Vagina (tissue), 2 donors: Measurements from ENCODE around the gene KLF6. TPM values are rescaled to one million over a fixed set of nuclear protein-coding genes. Genes with fewer than 3 reads are reported as not detected.

Source experiments
- DNase-seq, 2 donors: peaks; one replicate each; pipeline ENCODE4 v3.0.0-alpha.2; 2017; ENCODE audit errors: extremely low spot score in 2 of 2
- H3K27ac ChIP-seq: fragments of 200-600 bp; sonication (generic); one replicate; pipeline ENCODE4 v1.5.1; 2019
- H3K27me3 ChIP-seq: fragments of 200-600 bp; sonication (generic); one replicate; pipeline ENCODE4 v1.5.1; 2019
- H3K36me3 ChIP-seq, 2 donors: fragments of 200-600 bp; sonication (generic); one replicate each; pipeline ENCODE4 v1.5.1; 2017 to 2019
- H3K4me1 ChIP-seq: fragments of 200-600 bp; sonication (generic); one replicate; pipeline ENCODE4 v1.5.1; 2019
- H3K4me3 ChIP-seq, 2 donors: fragments of 200-600 bp; sonication (generic); 1 replicate in 1 of 2; 2 replicates in 1 of 2; pipeline ENCODE4 v1.5.1; 2016 to 2019
- H3K9me3 ChIP-seq: fragments of 200-600 bp; sonication (generic); one replicate; pipeline ENCODE4 v1.5.1; 2019
- CTCF ChIP-seq, 3 experiments: fragments of 450-650 bp in 2 of 3; fragments of 200-600 bp in 1 of 3; sonication (generic) in 1 of 3; IDR thresholded peaks; one replicate each; pipeline ENCODE4 v1.5.1; 2017 to 2019; ENCODE audit warnings: antibody characterized with exemption in 3 of 3, mild to moderate bottlenecking in 2 of 3, moderate library complexity in 2 of 3
- POLR2A ChIP-seq, 2 donors: fragments of 450-650 bp; IDR thresholded peaks; one replicate each; pipeline ENCODE4 v1.6.1; 2017; ENCODE audit warnings: antibody characterized with exemption in 2 of 2, mild to moderate bottlenecking in 2 of 2, moderate library complexity in 2 of 2
- POLR2AphosphoS5 ChIP-seq, 2 donors: sonication (generic); formaldehyde crosslinking; IDR thresholded peaks; one replicate each; pipeline ENCODE4 v1.9.0; 2017; ENCODE audit warnings: antibody characterized with exemption in 2 of 2, mild to moderate bottlenecking in 2 of 2, low read depth in 1 of 2; ENCODE audit not compliant: insufficient read depth in 1 of 2
- intact Hi-C: fragments of 100-400 bp; cut with DNase I; formaldehyde crosslinking; loops from one replicate; pipeline ENCODE4 v1.15.1; 2023
- total RNA-seq: library from RNA; depleted of rRNA; stranded (reverse); fragments of >200 nt; gene quantifications from one replicate; pipeline ENCODE4 v1.2.3, GENCODE V29; 2016

The KLF6 gene
- total RNA-seq, 1 donor from 2014 or later, result 145 TPM

GRCh38 chr10:3780771-3781467 is 4.1 kb downstream of the KLF6 start:
- peak in 1 of 2 donors; percentile 51 for TF ChIP-seq POLR2AphosphoS5 (IDR thresholded peaks at IDR 0.05; ENCODE audit: insufficient read depth in 1 of 2, low read depth in 1 of 2)
- no peak for TF ChIP-seq POLR2A (IDR thresholded peaks at IDR 0.05)
- Histone ChIP-seq H3K4me1 (peaks cover 59% of the 10 kb centered on the region), H3K4me3 (peak overlapping the region; percentile 61 to 76), H3K36me3 (peaks cover 10 to 52% of the 10 kb centered on the region in 2 donors), H3K9me3 (no peaks in the 10 kb centered on the region), H3K27me3 (no peaks in the 10 kb centered on the region), H3K27ac (peak overlapping the region; percentile 99)
- DNase-seq, result no peak
- intact Hi-C loops, result loop anchor here (5.0 to 10.0 kb wide), 3 partner anchors 484 to 884 kb away; no protein-coding TSS in a partner anchor

GRCh38 chr10:3780021-3780770 is 4.8 kb downstream of the KLF6 start:
- peaks cover 66% of the 10 kb centered on the region for H3K4me1 ChIP-seq
- peaks cover 10 to 58% of the 10 kb centered on the region in 2 donors for H3K36me3 ChIP-seq
- no peaks in the 10 kb centered on the region for H3K9me3 ChIP-seq
- H3K27me3 ChIP-seq, result no peaks in the 10 kb centered on the region
- TF ChIP-seq POLR2AphosphoS5 (IDR thresholded peaks at IDR 0.05; ENCODE audit: insufficient read depth in 1 of 2, low read depth in 1 of 2), result peak in 1 of 2 donors; percentile 44
- TF ChIP-seq CTCF (IDR thresholded peaks at IDR 0.05), result no peak
- H3K27ac ChIP-seq, result peak overlapping the region; percentile 99
- DNase-seq, result no peak
- H3K4me3 ChIP-seq, result peak overlapping the region; percentile 61 to 76
- intact Hi-C loops, result loop anchor here (5.0 to 10.0 kb wide), 3 partner anchors 485 to 885 kb away; no protein-coding TSS in a partner anchor

- Histone ChIP-seq H3K4me1 (peaks cover 70% of the 10 kb centered on the region), H3K27me3 (no peaks in the 10 kb centered on the region), H3K9me3 (no peaks in the 10 kb centered on the region), H3K27ac (peak overlapping the region; percentile 99), H3K4me3 (peak overlapping the region; percentile 61 to 76), H3K36me3 (peaks cover 10 to 58% of the 10 kb centered on the region in 2 donors)
- no peak for DNase-seq
- TF ChIP-seq POLR2AphosphoS5 (IDR thresholded peaks at IDR 0.05; ENCODE audit: insufficient read depth in 1 of 2, low read depth in 1 of 2), result peak in 1 of 2 donors; percentile 61
- TF ChIP-seq CTCF (IDR thresholded peaks at IDR 0.05), result no peak
- intact Hi-C loops, result no loop called here
These were observed 5.8 kb downstream of the KLF6 start for GRCh38 chr10:3779158-3779741.

- no peak for DNase-seq
- Histone ChIP-seq H3K4me3 (peak overlapping the region; percentile 61 to 76), H3K27ac (peak overlapping the region; percentile 99), H3K9me3 (no peaks in the 10 kb centered on the region), H3K27me3 (no peaks in the 10 kb centered on the region), H3K4me1 (peaks cover 70% of the 10 kb centered on the region), H3K36me3 (peaks cover 10 to 58% of the 10 kb centered on the region in 2 donors)
- TF ChIP-seq POLR2AphosphoS5 (IDR thresholded peaks at IDR 0.05; ENCODE audit: insufficient read depth in 1 of 2, low read depth in 1 of 2) (no peak), POLR2A (IDR thresholded peaks at IDR 0.05) (no peak), CTCF (IDR thresholded peaks at IDR 0.05) (no peak)
- intact Hi-C loops, result no loop called here
These were observed 6.3 kb downstream of the KLF6 start for GRCh38 chr10:3778692-3779157.

- no peak for TF ChIP-seq CTCF (IDR thresholded peaks at IDR 0.05)
- no peak for TF ChIP-seq POLR2A (IDR thresholded peaks at IDR 0.05)
- TF ChIP-seq POLR2AphosphoS5 (IDR thresholded peaks at IDR 0.05; ENCODE audit: insufficient read depth in 1 of 2, low read depth in 1 of 2), result no peak
- DNase-seq, result no peak
- H3K27me3 ChIP-seq, result no peaks in the 10 kb centered on the region
- H3K4me3 ChIP-seq, result peak overlapping the region; percentile 2 to 76
- H3K4me1 ChIP-seq, result peaks cover 70% of the 10 kb centered on the region
- intact Hi-C loops, result no loop called here
- H3K9me3 ChIP-seq, result no peaks in the 10 kb centered on the region
- H3K27ac ChIP-seq, result peak overlapping the region; percentile 99
- peaks cover 10 to 58% of the 10 kb centered on the region in 2 donors for H3K36me3 ChIP-seq
These were observed 6.9 kb downstream of the KLF6 start for GRCh38 chr10:3777981-3778691.
